Epidermal melanocyte (primary cell): ENCODE results near the gene MLN.
A peak's percentile ranks its signal among the peaks of the same experiment; 100 is the strongest.

Experiments used
- DNase-seq: peaks from one replicate; pipeline ENCODE4 v3.0.0; 2011; ENCODE audit warnings: low spot score; ENCODE audit not compliant: insufficient read length

Gene MLN

GRCh38 chr6:33803571-33804053, at the start of gene MLN:
TSS of gene MLN (minus strand) at chr6:33804003. CDS start at chr6:33801163, 2,840 bp downstream.
- DNase-seq = no peak

- no peak for DNase-seq
Observed at GRCh38 chr6:33853026-33853425, 49.2 kb upstream of the MLN start.

- no peak for DNase-seq
Observed at GRCh38 chr6:33851959-33852358, 48.2 kb upstream of the MLN start.

GRCh38 chr6:33850869-33851541, 47.2 kb upstream of the MLN start:
- DNase-seq = no peak

GRCh38 chr6:33850296-33850695, 46.5 kb upstream of the MLN start:
- no peak for DNase-seq

GRCh38 chr6:33849500-33850075, 45.8 kb upstream of the MLN start:
- no peak for DNase-seq

- DNase-seq = no peak
Observed at GRCh38 chr6:33848484-33848883, 44.7 kb upstream of the MLN start.

- DNase-seq = no peak
Observed at GRCh38 chr6:33847867-33848266, 44.1 kb upstream of the MLN start.

- DNase-seq = no peak
Observed at GRCh38 chr6:33847078-33847477, 43.3 kb upstream of the MLN start.

GRCh38 chr6:33846226-33846625, 42.4 kb upstream of the MLN start:
- no peak for DNase-seq

- no peak for DNase-seq
Observed at GRCh38 chr6:33845031-33845745, 41.4 kb upstream of the MLN start.

GRCh38 chr6:33843131-33844121, 39.6 kb upstream of the MLN start:
- DNase-seq = no peak

GRCh38 chr6:33841868-33842267, 38.1 kb upstream of the MLN start:
- no peak for DNase-seq

GRCh38 chr6:33841070-33841469, 37.3 kb upstream of the MLN start:
- DNase-seq = no peak

- peak; percentile 95 for DNase-seq
Observed at GRCh38 chr6:33840048-33840926, 36.5 kb upstream of the MLN start.

GRCh38 chr6:33839399-33840047, 35.7 kb upstream of the MLN start:
- DNase-seq = no peak

- no peak for DNase-seq
Observed at GRCh38 chr6:33838983-33839382, 35.2 kb upstream of the MLN start.

GRCh38 chr6:33837971-33838665, 34.3 kb upstream of the MLN start:
- no peak for DNase-seq

GRCh38 chr6:33836806-33837469, 33.1 kb upstream of the MLN start:
- DNase-seq = no peak
